Right lobe of liver (tissue), 6 donors: ENCODE data around the gene PCYT1A. TPM values are rescaled to one million over a fixed set of nuclear protein-coding genes. Genes with fewer than 3 reads are reported as not detected.

Experiments
- ATAC-seq, 4 donors: fragments of 200-7000 bp; cut with Tn5 transposase; one replicate each; pipeline ENCODE4 v1.9.1; 2020; ENCODE audit warnings: mild to moderate bottlenecking in 4 of 4, moderate library complexity in 4 of 4
- DNase-seq, 3 donors: peaks; one replicate each; pipeline ENCODE4 v3.0.0-alpha.2; 2020
- H3K27ac ChIP-seq, 3 donors: fragments of 200-600 bp; one replicate each; pipeline ENCODE4 v1.8.0; 2022
- H3K27me3 ChIP-seq, 2 donors: fragments of 200-600 bp; one replicate each; pipeline ENCODE4 v1.8.0; 2022
- H3K36me3 ChIP-seq, 4 donors: fragments of 200-600 bp; sonication (generic) in 1 of 4; one replicate each; pipeline versions ENCODE4 v1.5.1 to v1.8.0; 2017 to 2022; ENCODE audit warnings: control low read depth in 1 of 4
- H3K4me1 ChIP-seq, 4 donors: fragments of 200-600 bp; sonication (generic) in 1 of 4; one replicate each; pipeline versions ENCODE4 v1.5.1 to v1.8.0; 2017 to 2022; ENCODE audit warnings: control low read depth in 1 of 4
- H3K4me3 ChIP-seq, 3 donors: fragments of 200-600 bp; one replicate each; pipeline ENCODE4 v1.8.0; 2022
- H3K9me3 ChIP-seq, 4 donors: fragments of 200-600 bp; sonication (generic) in 1 of 4; one replicate each; pipeline versions ENCODE4 v1.5.1 to v1.8.0; 2017 to 2022; ENCODE audit warnings: control low read depth in 1 of 4
- POLR2A ChIP-seq: fragments of 450-650 bp; IDR thresholded peaks from one replicate; pipeline ENCODE4 v1.6.1; 2017; ENCODE audit warnings: antibody characterized with exemption, mild to moderate bottlenecking
- WGBS: methylation state at CpG from one replicate; pipeline ENCODE4 v1.1.6; 2018; ENCODE audit warnings: low coverage, low lambda C conversion rate; ENCODE audit not compliant: insufficient coverage; ENCODE audit errors: missing lambda C conversion rate; 5-methylcytosine and 5-hydroxymethylcytosine counted together
- intact Hi-C, 2 donors: fragments of 100-400 bp; cut with DNase I; formaldehyde crosslinking; loops; one replicate each; pipeline versions ENCODE4 v1.11.2 to v1.14.1; 2022
- total RNA-seq, 6 experiments: library from RNA; depleted of rRNA in 2 of 6; stranded (reverse); fragments of >200 nt in 2 of 6; fragmentation: NEBNext Ultra II Directional in 3 of 6; extraction: Animal tissue kit (Norgen Biotek cat#: 25700) in 3 of 6; gene quantifications; one replicate each; pipeline versions ENCODE4 v1.1.0 to v1.2.4, GENCODE V29; 2016 to 2023
- TF ChIP-seq, protein P1 (sequence below), 4 donors: fragments of 200-600 bp in 3 of 4; fragments of 450-650 bp in 1 of 4; IDR thresholded peaks; one replicate each; pipeline versions ENCODE4 v1.5.1 to v1.8.0; 2016 to 2022; ENCODE audit warnings: antibody characterized with exemption in 4 of 4, mild to moderate bottlenecking in 2 of 4
- donor health status: DM: no; HTN: yes; CAD: no.
- donor health status: DM: no; HTN: no; CAD: no.
- donor health status: DM: no; HTN: no; CAD: no.
- donor health status: DM: no; HTN: yes; CAD: no.
- donor health status: DM: no; HTN: yes; CAD: no.

Gene PCYT1A
- total RNA-seq, 6 experiments from 2014 or later, result 20.8 to 43.2 (median 28.8) TPM

DNA sequence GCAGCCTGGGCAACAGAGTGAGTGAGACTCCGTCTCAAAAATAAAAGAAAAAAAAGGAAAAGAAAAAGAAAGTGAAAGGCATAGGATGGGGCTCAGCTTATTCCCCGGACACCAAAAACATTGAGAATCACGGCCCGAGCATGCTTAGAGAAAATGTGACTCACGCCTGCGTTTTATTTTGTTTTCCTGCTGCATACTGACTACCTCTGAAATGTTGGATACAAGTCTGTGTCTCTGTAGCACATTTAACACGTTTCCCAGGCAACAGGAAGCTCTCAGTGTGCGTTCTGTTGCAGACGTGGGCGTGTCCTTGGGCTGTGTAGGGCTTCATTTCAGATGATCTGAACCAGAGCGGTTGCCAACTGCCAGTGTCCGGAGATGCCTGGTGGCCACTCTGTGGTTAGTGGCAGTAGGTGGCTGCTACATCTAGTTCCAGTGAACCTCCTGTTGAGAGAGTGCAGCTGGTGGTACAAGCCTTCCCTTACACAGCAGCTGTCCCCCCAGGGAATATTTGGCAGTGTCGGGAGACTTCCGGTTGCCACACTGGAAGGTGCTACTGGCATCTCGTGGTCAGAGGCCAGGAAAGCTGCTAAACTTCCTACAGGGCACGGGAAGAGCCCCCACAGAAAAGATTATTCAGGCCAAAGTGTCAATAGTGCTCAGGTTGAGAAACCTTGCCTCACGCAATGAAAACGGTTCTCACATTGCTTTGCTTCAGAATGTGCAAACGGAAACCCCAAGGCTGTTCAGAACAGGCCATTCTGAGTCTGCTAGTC, 68.1 kb downstream of the PCYT1A start:
- Histone ChIP-seq H3K36me3 (peaks cover 0 to 15% (median 4%) of the 10 kb centered on the region in 4 donors), H3K27ac (peak overlapping the region in 1 of 3 donors; percentile 35), H3K4me1 (peaks cover 0 to 45% (median 17%) of the 10 kb centered on the region in 4 donors), H3K4me3 (no peak overlapping the region), H3K27me3 (no peaks in the 10 kb centered on the region), H3K9me3 (no peaks in the 10 kb centered on the region)
- WGBS, result 36% methylated on average over 14 of the region's 19 CpGs
- intact Hi-C loops, result no loop called here
- no peak for TF ChIP-seq POLR2A
- TF ChIP-seq, protein P1, sequence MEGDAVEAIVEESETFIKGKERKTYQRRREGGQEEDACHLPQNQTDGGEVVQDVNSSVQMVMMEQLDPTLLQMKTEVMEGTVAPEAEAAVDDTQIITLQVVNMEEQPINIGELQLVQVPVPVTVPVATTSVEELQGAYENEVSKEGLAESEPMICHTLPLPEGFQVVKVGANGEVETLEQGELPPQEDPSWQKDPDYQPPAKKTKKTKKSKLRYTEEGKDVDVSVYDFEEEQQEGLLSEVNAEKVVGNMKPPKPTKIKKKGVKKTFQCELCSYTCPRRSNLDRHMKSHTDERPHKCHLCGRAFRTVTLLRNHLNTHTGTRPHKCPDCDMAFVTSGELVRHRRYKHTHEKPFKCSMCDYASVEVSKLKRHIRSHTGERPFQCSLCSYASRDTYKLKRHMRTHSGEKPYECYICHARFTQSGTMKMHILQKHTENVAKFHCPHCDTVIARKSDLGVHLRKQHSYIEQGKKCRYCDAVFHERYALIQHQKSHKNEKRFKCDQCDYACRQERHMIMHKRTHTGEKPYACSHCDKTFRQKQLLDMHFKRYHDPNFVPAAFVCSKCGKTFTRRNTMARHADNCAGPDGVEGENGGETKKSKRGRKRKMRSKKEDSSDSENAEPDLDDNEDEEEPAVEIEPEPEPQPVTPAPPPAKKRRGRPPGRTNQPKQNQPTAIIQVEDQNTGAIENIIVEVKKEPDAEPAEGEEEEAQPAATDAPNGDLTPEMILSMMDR (IDR thresholded peaks at IDR 0.05), result no peak
- peak in 1 of 3 donors; percentile 52 for DNase-seq
- ATAC-seq, result peak in 3 of 4 donors; percentile 3 to 32 (median 6)

GRCh38 chr3:196218155-196218712, 69.3 kb downstream of the PCYT1A start:
- no peak for ATAC-seq
- H3K27me3 ChIP-seq, result no peaks in the 10 kb centered on the region
- 67% methylated on average over 4 of the region's 13 CpGs for WGBS
- H3K4me1 ChIP-seq, result peaks cover 0 to 50% (median 19%) of the 10 kb centered on the region in 4 donors
- TF ChIP-seq, protein P1 (IDR thresholded peaks at IDR 0.05), result no peak
- no peak for TF ChIP-seq POLR2A
- no peak for DNase-seq
- H3K9me3 ChIP-seq, result no peaks in the 10 kb centered on the region
- no peak overlapping the region for H3K27ac ChIP-seq
- peak overlapping the region in 2 of 3 donors; percentile 55 to 69 for H3K4me3 ChIP-seq
- intact Hi-C loops, result no loop called here
- peaks cover 0 to 4% (median 0%) of the 10 kb centered on the region in 4 donors for H3K36me3 ChIP-seq

DNA sequence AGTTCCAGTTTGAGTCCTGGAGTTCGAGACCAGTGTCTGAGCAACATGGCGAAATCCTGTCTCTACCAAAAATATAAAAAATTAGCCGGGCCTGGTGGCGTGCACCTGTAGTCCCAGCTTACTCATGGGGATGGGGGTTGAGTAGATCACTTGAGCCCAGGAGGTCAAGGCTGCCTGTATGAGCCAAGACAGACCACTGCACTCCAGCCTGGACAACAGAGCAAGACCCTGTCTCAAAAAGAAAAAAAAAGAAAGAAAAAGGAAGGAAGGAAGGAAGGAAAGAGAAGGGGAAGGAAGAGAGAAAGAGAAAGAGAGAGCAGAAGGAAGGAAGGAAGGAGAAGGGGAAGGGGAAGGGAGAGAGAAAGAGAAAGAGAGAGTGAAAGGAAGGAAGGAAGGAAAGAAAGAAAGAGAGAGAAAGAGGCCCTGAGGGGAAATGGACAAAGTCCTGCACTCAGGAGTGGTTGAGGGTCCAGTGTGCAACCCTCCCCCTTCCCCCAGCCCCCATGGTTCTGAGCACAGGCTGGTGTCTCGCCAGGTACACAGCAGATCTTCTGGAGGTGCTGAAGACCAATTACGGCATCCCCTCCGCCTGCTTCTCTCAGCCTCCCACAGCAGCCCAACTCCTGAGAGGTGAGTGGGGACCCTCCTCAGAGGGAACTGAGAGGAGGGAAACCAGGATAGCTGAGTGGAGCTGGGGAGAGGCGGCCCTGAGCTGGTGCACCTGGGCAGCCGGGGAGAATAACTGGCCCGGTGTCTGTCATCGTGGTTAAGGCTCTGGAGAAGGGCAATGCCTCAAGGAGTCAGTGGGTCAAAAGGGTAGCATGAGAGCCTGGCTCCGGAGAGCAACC, 70.0 kb downstream of the PCYT1A start:
- Histone ChIP-seq H3K27me3 (no peaks in the 10 kb centered on the region), H3K27ac (peak overlapping the region in 1 of 3 donors; percentile 79), H3K36me3 (no peaks in the 10 kb centered on the region), H3K4me1 (peaks cover 0 to 50% (median 19%) of the 10 kb centered on the region in 4 donors), H3K4me3 (peak overlapping the region; percentile 55 to 69 (median 66)), H3K9me3 (no peaks in the 10 kb centered on the region)
- DNase-seq (no peak), ATAC-seq (no peak)
- WGBS, result 45% methylated on average over 9 of the region's 12 CpGs
- intact Hi-C loops, result no loop called here
- TF ChIP-seq, protein P1 (IDR thresholded peaks at IDR 0.05), result no peak
- no peak for TF ChIP-seq POLR2A

DNA sequence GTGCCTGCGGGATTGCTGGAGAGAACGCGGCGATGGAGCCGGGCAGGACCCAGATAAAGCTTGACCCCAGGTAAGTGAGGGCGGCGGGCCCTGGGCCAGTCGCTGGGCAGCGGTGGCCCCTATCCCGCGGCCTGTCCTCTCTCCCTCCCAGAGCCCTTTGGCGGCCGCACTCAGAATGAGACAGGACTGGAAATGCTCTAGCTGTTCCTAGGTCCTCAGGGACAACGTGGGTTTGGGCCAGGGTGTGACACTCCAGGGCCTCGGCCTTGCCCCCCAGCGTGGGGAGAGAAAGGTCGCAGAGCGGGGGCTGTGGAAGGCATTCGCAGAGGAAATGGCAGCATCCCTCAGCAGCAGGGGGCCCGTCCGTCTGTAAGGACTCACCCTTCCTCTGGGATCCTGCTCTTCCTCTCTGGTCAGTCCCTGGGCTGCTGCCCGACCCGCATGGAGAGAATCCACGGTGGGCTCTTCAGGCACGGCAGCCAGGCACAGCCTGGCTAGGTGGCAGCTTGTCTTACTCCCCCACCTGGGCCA, 70.8 kb downstream of the PCYT1A start:
- DNase-seq, result peak in 2 of 3 donors; percentile 39 to 76
- Histone ChIP-seq H3K4me1 (peaks cover 0 to 50% (median 19%) of the 10 kb centered on the region in 4 donors), H3K4me3 (peak overlapping the region; percentile 55 to 69 (median 66)), H3K27me3 (no peaks in the 10 kb centered on the region), H3K27ac (peak overlapping the region; percentile 29 to 79 (median 43)), H3K36me3 (no peaks in the 10 kb centered on the region), H3K9me3 (no peaks in the 10 kb centered on the region)
- 23% methylated on average over 4 of the region's 25 CpGs for whole genome bisulfite sequencing
- peak; percentile 24 to 74 (median 71) for ATAC-seq
- no peak for TF ChIP-seq POLR2A
- TF ChIP-seq, protein P1 (IDR thresholded peaks at IDR 0.05), result no peak
- intact Hi-C loops, result no loop called here
